Prostate gland (tissue), 2 donors: ENCODE data around the gene NAGPA. TPM values are rescaled to one million over a fixed set of nuclear protein-coding genes. Genes with fewer than 3 reads are reported as not detected.

Experiments
- DNase-seq: peaks from one replicate; pipeline ENCODE4 v3.0.0-alpha.2; 2019; ENCODE audit warnings: low spot score
- H3K27ac ChIP-seq, 2 donors: fragments of 200-600 bp; sonication (generic); 2 replicates each; pipeline ENCODE4 v1.5.1; 2017 to 2019
- H3K27me3 ChIP-seq: fragments of 200-600 bp; sonication (generic); replicated peaks from 2 replicates; pipeline ENCODE4 v1.5.1; 2019; ENCODE audit not compliant: insufficient read depth
- H3K36me3 ChIP-seq, 2 donors: fragments of 200-600 bp; sonication (generic); 1 replicate in 1 of 2; 2 replicates in 1 of 2; pipeline versions ENCODE4 v1.5.1 to v1.8.1; 2017 to 2019
- H3K4me1 ChIP-seq: fragments of 200-600 bp; sonication (generic); replicated peaks from 2 replicates; pipeline ENCODE4 v1.5.1; 2019
- H3K4me3 ChIP-seq, 2 donors: fragments of 200-600 bp; sonication (generic); 2 replicates each; pipeline ENCODE4 v1.5.1; 2017 to 2019
- H3K9me3 ChIP-seq: fragments of 200-600 bp; sonication (generic); 2 replicates; pipeline ENCODE4 v1.5.1; 2017
- POLR2A ChIP-seq: fragments of 450-650 bp; IDR thresholded peaks from one replicate; pipeline ENCODE4 v1.6.1; 2016; ENCODE audit warnings: antibody characterized with exemption, mild to moderate bottlenecking
- POLR2AphosphoS5 ChIP-seq: sonication (generic); formaldehyde crosslinking; IDR thresholded peaks from one replicate; pipeline ENCODE4 v1.6.1; 2017; ENCODE audit warnings: antibody characterized with exemption
- WGBS: methylation state at CpG from one replicate; pipeline ENCODE4 v1.1.5; 2018; 5-methylcytosine and 5-hydroxymethylcytosine counted together
- intact Hi-C: fragments of 100-400 bp; cut with DNase I; formaldehyde crosslinking; loops from one replicate; pipeline ENCODE4 v1.14.2; 2022
- total RNA-seq, 2 donors: library from RNA; depleted of rRNA; stranded (reverse); fragments of >200 nt; gene quantifications; one replicate each; pipeline ENCODE4 v1.1.0, GENCODE V29; 2016
- TF ChIP-seq, protein P1 (sequence below), 4 experiments: fragments of 200-600 bp in 2 of 4; fragments of 450-650 bp in 2 of 4; sonication (generic) in 2 of 4; IDR thresholded peaks; 1 replicate in 3 of 4; 2 replicates in 1 of 4; pipeline ENCODE4 v1.5.1; 2016 to 2019; ENCODE audit warnings: antibody characterized with exemption in 4 of 4, mild to moderate bottlenecking in 2 of 4, moderate library complexity in 2 of 4

The NAGPA gene
- total RNA-seq, 2 donors from 2014 or later = 29.1 to 32.3 TPM

GRCh38 chr16:5007256-5007655 is 26.5 kb downstream of the NAGPA start:
- TF ChIP-seq POLR2AphosphoS5 (no peak), POLR2A (no peak)
- TF ChIP-seq, protein P1, sequence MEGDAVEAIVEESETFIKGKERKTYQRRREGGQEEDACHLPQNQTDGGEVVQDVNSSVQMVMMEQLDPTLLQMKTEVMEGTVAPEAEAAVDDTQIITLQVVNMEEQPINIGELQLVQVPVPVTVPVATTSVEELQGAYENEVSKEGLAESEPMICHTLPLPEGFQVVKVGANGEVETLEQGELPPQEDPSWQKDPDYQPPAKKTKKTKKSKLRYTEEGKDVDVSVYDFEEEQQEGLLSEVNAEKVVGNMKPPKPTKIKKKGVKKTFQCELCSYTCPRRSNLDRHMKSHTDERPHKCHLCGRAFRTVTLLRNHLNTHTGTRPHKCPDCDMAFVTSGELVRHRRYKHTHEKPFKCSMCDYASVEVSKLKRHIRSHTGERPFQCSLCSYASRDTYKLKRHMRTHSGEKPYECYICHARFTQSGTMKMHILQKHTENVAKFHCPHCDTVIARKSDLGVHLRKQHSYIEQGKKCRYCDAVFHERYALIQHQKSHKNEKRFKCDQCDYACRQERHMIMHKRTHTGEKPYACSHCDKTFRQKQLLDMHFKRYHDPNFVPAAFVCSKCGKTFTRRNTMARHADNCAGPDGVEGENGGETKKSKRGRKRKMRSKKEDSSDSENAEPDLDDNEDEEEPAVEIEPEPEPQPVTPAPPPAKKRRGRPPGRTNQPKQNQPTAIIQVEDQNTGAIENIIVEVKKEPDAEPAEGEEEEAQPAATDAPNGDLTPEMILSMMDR (IDR thresholded peaks at IDR 0.05) = no peak
- no peak for DNase-seq
- 92% methylated on average over 10 of the region's 10 CpGs for WGBS
- H3K36me3 ChIP-seq = no peaks in the 10 kb centered on the region
- H3K27ac ChIP-seq = no peak overlapping the region
- no peak overlapping the region for H3K4me3 ChIP-seq
- H3K4me1 ChIP-seq = no peaks in the 10 kb centered on the region
- H3K27me3 ChIP-seq = no peaks in the 10 kb centered on the region
- intact Hi-C loops = no loop called here
- H3K9me3 ChIP-seq = no peaks in the 10 kb centered on the region

DNA sequence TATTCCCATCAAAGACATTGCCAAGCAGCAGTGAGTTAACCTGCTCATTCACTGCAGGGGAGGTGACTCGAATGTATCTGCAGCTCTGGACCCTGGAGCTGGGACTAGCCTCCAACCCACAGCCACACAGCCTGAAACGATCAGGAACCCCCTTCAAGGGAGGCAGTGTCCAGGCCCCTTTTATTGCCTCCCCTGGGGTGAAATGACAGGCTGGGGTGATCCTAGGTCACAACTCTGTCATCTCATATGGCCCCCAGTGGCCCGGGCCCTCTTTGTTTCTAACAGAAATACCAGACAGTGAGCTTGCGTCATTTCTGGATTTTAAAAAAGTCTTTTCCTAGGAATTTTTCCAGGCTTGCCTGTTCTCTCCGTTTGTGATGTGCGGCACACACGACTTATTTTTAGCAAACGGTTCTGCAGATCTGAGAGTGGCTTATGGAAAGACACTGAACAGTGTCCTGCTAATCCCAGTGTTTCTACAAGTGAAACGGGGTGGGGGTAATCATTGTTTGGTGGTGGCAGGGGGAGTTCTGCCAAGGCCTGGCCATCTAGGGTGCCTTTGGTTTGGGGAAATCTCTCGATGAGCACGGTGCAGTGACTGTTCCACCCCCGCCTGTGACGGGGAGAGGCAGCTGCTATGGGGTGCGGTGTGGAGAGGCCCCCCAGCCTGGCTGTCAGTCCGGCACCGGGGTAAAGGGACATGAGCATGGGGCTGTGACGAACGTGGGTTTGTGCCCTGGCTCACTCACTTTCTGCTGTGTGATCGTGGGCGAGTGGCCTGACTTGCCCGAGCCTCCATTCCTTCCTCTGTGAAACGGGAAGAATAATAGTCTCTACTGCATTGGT is 27.2 kb downstream of the NAGPA start:
- 75% methylated on average over 22 of the region's 22 CpGs for WGBS
- no peak for DNase-seq
- TF ChIP-seq, protein P1 (IDR thresholded peaks at IDR 0.05) = no peak
- TF ChIP-seq POLR2AphosphoS5 (no peak), POLR2A (no peak)
- intact Hi-C loops = no loop called here
- Histone ChIP-seq H3K4me3 (no peak overlapping the region), H3K9me3 (no peaks in the 10 kb centered on the region), H3K36me3 (no peaks in the 10 kb centered on the region), H3K27ac (no peak overlapping the region), H3K27me3 (no peaks in the 10 kb centered on the region), H3K4me1 (no peaks in the 10 kb centered on the region)

DNA sequence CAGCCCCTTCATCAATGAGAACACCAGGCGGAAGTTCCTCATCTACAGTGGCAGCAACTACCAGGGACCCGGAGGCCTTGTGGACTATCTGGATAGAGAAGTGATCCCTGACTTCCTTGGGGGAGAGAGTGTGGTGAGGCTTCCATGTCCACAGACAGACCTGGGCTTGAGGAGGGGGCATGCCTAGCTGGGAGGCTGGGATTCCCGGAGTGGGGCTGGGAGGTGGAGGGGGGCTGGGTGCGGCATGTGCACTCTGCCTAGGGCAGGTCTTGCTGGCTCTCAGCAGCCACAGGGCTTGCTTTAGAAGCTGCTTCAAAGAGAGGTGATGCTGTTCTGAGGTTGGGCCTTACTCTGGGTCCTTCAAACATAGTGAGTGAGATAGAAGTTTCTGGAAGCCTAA is 27.8 kb downstream of the NAGPA start:
- TF ChIP-seq, protein P1 (IDR thresholded peaks at IDR 0.05) = no peak
- TF ChIP-seq POLR2A = no peak
- no peak for TF ChIP-seq POLR2AphosphoS5
- no peak overlapping the region for H3K27ac ChIP-seq
- intact Hi-C loops = no loop called here
- no peaks in the 10 kb centered on the region for H3K27me3 ChIP-seq
- no peaks in the 10 kb centered on the region for H3K4me1 ChIP-seq
- H3K36me3 ChIP-seq = no peaks in the 10 kb centered on the region
- H3K9me3 ChIP-seq = no peaks in the 10 kb centered on the region
- no peak overlapping the region for H3K4me3 ChIP-seq
- 73% methylated on average over 4 of the region's 4 CpGs for WGBS
- DNase-seq = no peak

GRCh38 chr16:5004311-5004710 is 29.4 kb downstream of the NAGPA start:
- intact Hi-C loops = no loop called here
- WGBS = 74% methylated on average over 5 of the region's 5 CpGs
- Histone ChIP-seq H3K4me1 (no peaks in the 10 kb centered on the region), H3K4me3 (no peak overlapping the region), H3K27ac (no peak overlapping the region), H3K9me3 (no peaks in the 10 kb centered on the region), H3K36me3 (no peaks in the 10 kb centered on the region), H3K27me3 (no peaks in the 10 kb centered on the region)
- no peak for DNase-seq
- TF ChIP-seq POLR2AphosphoS5 (no peak), POLR2A (no peak)
- TF ChIP-seq, protein P1 (IDR thresholded peaks at IDR 0.05) = no peak

DNA sequence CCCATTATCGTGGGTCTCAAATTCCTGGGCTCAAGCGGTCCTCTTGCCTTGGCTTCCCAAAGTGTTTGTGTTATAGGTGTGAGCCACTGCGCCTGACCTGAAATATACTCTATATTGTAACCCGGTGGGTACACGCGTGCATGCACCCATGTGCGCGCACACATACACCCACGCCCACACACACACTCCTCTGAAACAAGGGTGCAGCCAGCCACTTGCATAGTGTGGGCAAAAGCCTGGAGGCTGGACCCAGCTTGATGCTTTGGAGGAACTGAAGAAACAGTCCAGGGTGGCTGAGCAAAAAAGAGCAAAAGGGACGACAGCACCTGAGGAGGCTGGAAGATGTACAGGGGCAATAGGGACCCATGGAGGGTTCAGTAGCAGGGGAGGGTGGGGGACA is 29.9 kb downstream of the NAGPA start:
- Histone ChIP-seq H3K27me3 (no peaks in the 10 kb centered on the region), H3K4me1 (no peaks in the 10 kb centered on the region), H3K27ac (no peak overlapping the region), H3K4me3 (no peak overlapping the region), H3K9me3 (no peaks in the 10 kb centered on the region), H3K36me3 (no peaks in the 10 kb centered on the region)
- TF ChIP-seq, protein P1 (IDR thresholded peaks at IDR 0.05) = no peak
- TF ChIP-seq POLR2A (no peak), POLR2AphosphoS5 (no peak)
- no peak for DNase-seq
- intact Hi-C loops = no loop called here
- 90% methylated on average over 10 of the region's 10 CpGs for WGBS
